Testis (tissue), 5 donors: ENCODE measurements around the gene ZNF569. TPM values are rescaled to one million over a fixed set of nuclear protein-coding genes. Genes with fewer than 3 reads are reported as not detected.

Source experiments
- DNase-seq: peaks from one replicate; pipeline ENCODE4 v3.0.0-alpha.2; 2019
- H3K27ac ChIP-seq, 2 donors: fragments of 200-600 bp; sonication (generic); one replicate each; pipeline ENCODE4 v1.5.1; 2019
- H3K27me3 ChIP-seq: fragments of 200-600 bp; sonication (generic); one replicate; pipeline ENCODE4 v1.5.1; 2019
- H3K36me3 ChIP-seq: fragments of 200-600 bp; sonication (generic); one replicate; pipeline ENCODE4 v1.5.1; 2017; ENCODE audit warnings: low read depth; ENCODE audit errors: missing control alignments
- H3K4me1 ChIP-seq: fragments of 200-600 bp; sonication (generic); one replicate; pipeline ENCODE4 v1.5.1; 2019
- H3K4me3 ChIP-seq, 2 donors: fragments of 200-600 bp; sonication (generic); one replicate each; pipeline ENCODE4 v1.5.1; 2017 to 2019
- H3K9me3 ChIP-seq: fragments of 200-600 bp; sonication (generic); one replicate; pipeline ENCODE4 v1.5.1; 2017
- POLR2A ChIP-seq: fragments of 450-650 bp; IDR thresholded peaks from one replicate; pipeline ENCODE4 v1.6.1; 2017; ENCODE audit warnings: antibody characterized with exemption, mild to moderate bottlenecking, moderate library complexity
- WGBS, 2 donors: methylation state at CpG; one replicate each; pipeline ENCODE4 v1.1.5; 2018; 5-methylcytosine and 5-hydroxymethylcytosine counted together
- intact Hi-C: fragments of 100-400 bp; cut with DNase I; formaldehyde crosslinking; loops from one replicate; pipeline ENCODE4 v1.15.1; 2023; ENCODE audit warnings: low total_unique reads
- long read RNA-seq, 2 donors: transcript quantifications; one replicate each; lab custom pipeline, GENCODE V29; 2026
- polyA plus RNA-seq: library from polyadenylated mRNA; stranded (reverse); fragments of 350-450 nt; fragmentation: Illumina TruSeq; extraction: RNeasy Lipid Tissue Mini Kit (QIAGEN cat#74804); gene quantifications from one replicate; pipeline ENCODE4 v1.2.3, GENCODE V29; 2014; ENCODE audit warnings: low read depth, low replicate concordance; ENCODE audit not compliant: insufficient read depth
- total RNA-seq, 2 donors: library from RNA; depleted of rRNA; stranded (reverse); fragments of >200 nt; gene quantifications; one replicate each; pipeline ENCODE4 v1.2.3, GENCODE V29; 2016
- TF ChIP-seq, protein P1 (sequence below), 3 experiments: fragments of 450-650 bp in 2 of 3; fragments of 200-600 bp in 1 of 3; sonication (generic) in 1 of 3; IDR thresholded peaks; one replicate each; pipeline ENCODE4 v1.5.1; 2016 to 2019; ENCODE audit warnings: antibody characterized with exemption in 3 of 3, mild to moderate bottlenecking in 2 of 3, moderate library complexity in 1 of 3

The ZNF569 gene
- total RNA-seq = 10 to 100 TPM; 21.2 to 29.9 TPM
- 14.4 TPM for polyA plus RNA-seq
- long read RNA-seq, donor 1, full-length matches to known transcripts = 1 of 1 reads
- long read RNA-seq, donor 1, partial matches to known transcripts = 0 of 1 reads
- long read RNA-seq, donor 1, other reads (novel, unspliced or antisense) = 0 of 1 reads
- long read RNA-seq, donor 2, full-length matches to known transcripts = 4 of 4 reads
- long read RNA-seq, donor 2, partial matches to known transcripts = 0 of 4 reads
- long read RNA-seq, donor 2, other reads (novel, unspliced or antisense) = 0 of 4 reads

DNA sequence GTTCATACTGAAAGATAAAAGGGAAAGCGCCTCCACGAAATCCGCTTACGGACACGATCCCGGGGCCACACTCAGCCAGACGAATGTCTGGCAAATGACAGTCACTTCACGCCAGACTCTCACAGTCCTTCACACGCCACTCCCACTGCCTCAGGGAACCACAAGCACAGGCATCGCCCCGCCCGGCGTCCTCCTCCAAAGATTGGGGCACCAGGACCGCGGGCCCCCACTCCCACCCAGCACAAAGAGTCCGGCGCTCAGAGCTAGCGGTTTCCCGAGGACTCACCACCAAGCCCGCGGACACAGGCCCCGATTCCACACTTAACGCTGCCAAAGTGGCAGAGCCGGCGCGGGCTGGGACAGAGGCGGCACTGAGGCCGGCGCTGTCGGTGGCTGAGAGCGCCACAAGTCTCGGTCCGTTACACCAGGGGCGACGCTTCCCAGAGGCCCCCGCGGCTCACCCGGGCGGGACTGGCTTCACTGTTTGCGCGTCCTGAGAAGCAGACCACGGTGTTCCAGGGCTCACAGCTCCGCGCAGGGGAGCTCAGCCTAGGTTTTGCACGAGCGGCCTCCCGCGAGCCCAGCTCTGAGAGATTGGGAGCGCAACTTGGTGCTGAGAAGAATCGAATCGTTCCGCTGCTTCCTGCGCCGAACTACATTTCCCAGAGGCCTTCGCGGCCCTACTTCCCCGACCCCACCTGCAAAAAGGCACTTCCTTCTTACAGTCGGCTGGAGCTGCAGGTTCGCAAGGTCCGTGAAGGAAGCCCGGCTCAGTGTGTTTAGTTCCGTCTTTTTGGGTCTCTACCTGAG is at the start of gene ZNF569:
Gene ZNF569 (minus strand): TSS at position 647 of the 810 bp plus-strand sequence. CDS start 22,523 bp downstream, outside the sequence.
- peak within 1 kb of the TSS; percentile 70 to 92 for H3K4me3 ChIP-seq
- H3K9me3 ChIP-seq = no peaks in the 10 kb centered on the region
- intact Hi-C loops = no loop called here
- no peaks in the 10 kb centered on the region for H3K27me3 ChIP-seq
- TF ChIP-seq POLR2A = no peak
- TF ChIP-seq, protein P1, sequence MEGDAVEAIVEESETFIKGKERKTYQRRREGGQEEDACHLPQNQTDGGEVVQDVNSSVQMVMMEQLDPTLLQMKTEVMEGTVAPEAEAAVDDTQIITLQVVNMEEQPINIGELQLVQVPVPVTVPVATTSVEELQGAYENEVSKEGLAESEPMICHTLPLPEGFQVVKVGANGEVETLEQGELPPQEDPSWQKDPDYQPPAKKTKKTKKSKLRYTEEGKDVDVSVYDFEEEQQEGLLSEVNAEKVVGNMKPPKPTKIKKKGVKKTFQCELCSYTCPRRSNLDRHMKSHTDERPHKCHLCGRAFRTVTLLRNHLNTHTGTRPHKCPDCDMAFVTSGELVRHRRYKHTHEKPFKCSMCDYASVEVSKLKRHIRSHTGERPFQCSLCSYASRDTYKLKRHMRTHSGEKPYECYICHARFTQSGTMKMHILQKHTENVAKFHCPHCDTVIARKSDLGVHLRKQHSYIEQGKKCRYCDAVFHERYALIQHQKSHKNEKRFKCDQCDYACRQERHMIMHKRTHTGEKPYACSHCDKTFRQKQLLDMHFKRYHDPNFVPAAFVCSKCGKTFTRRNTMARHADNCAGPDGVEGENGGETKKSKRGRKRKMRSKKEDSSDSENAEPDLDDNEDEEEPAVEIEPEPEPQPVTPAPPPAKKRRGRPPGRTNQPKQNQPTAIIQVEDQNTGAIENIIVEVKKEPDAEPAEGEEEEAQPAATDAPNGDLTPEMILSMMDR (IDR thresholded peaks at IDR 0.05) = peak in 1 of 3 experiments; percentile 14
- peak within 1 kb of the TSS; percentile 84 to 89 for H3K27ac ChIP-seq
- H3K36me3 ChIP-seq = no peaks in the 10 kb centered on the region
- DNase-seq = peak; percentile 98
- 0 to 1% methylated on average over 17 to 56 of the region's 62 CpGs for WGBS, 2 donors
- peaks cover 7% of the 10 kb centered on the region for H3K4me1 ChIP-seq

DNA sequence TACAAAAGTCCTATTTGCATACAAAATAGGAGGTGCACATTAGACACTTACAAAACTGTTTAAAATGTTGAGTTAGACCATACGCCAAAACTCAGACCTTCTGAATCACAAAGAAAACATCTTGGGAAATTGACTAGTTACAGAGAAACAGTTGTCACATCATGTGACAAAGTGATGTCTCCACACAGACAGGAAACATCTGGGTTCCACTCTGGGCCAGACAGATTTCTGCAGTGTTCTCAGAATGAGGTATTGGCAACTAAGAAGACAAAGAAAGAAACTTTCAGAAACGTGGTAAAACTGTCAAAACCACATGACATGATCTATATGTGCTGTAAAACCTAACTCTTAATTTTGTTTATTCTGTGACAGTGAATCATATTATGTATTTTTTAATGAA is 46.2 kb upstream of the ZNF569 start:
- WGBS, 2 donors = 72 to 73% methylated on average over 2 of the region's 2 CpGs
- no peaks in the 10 kb centered on the region for H3K36me3 ChIP-seq
- no peak overlapping the region for H3K4me3 ChIP-seq
- no peak for DNase-seq
- H3K9me3 ChIP-seq = no peaks in the 10 kb centered on the region
- intact Hi-C loops = no loop called here
- no peaks in the 10 kb centered on the region for H3K27me3 ChIP-seq
- H3K27ac ChIP-seq = no peak overlapping the region
- H3K4me1 ChIP-seq = no peaks in the 10 kb centered on the region
- TF ChIP-seq POLR2A = no peak
- TF ChIP-seq, protein P1 (IDR thresholded peaks at IDR 0.05) = no peak

DNA sequence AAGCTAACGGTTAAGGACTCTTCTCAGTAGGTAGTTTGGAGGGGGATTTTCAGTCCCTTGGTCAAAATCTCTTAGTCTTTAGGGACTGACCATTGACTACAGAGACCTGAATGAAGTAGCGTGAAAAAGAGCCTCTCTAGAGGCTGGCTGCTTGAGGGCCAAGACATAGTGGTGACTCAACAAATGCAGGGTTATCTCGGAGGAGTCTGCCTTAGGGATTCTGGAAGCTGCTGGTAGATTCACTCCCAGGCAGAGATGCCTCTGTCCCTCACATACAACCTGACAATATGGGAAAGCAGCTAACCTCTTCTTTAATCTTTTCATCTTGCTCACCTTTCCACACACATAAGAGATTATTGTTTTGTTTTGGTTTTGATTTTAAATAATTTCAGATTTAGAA is 44.6 kb upstream of the ZNF569 start:
- intact Hi-C loops = no loop called here
- no peak for TF ChIP-seq POLR2A
- TF ChIP-seq, protein P1 (IDR thresholded peaks at IDR 0.05) = no peak
- 92 to 95% methylated on average over 3 of the region's 3 CpGs for WGBS, 2 donors

DNA sequence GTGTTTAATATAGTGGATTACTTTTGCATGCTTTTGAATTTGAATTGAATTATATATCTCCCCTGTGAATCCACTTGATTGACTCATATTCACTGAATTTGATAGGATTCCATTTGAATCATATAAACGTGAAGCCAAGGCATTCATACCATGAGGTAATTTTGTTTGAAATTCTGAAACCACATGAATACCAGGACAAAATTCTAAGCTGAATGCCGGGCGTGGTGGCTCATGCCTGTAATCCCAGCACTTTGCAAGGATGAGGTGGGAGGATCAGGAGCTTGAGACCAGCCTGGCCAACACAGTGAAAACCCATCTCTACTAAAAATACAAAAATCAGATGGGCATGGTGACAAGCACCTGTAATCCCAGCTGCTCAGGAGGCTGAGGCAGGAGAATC is 43.9 kb upstream of the ZNF569 start:
- TF ChIP-seq, protein P1 (IDR thresholded peaks at IDR 0.05) = no peak
- no peak for TF ChIP-seq POLR2A
- no peaks in the 10 kb centered on the region for H3K27me3 ChIP-seq
- WGBS, 2 donors = 93 to 100% methylated on average over 3 of the region's 3 CpGs
- no peaks in the 10 kb centered on the region for H3K4me1 ChIP-seq
- no peaks in the 10 kb centered on the region for H3K9me3 ChIP-seq
- intact Hi-C loops = no loop called here
- H3K4me3 ChIP-seq = no peak overlapping the region
- H3K36me3 ChIP-seq = no peaks in the 10 kb centered on the region
- DNase-seq = no peak
- no peak overlapping the region for H3K27ac ChIP-seq

More for the DNA sequence above, 44.6 kb upstream of the ZNF569 start:
- Histone ChIP-seq H3K36me3 (no peaks in the 10 kb centered on the region), H3K27ac (no peak overlapping the region), H3K4me1 (no peaks in the 10 kb centered on the region), H3K27me3 (no peaks in the 10 kb centered on the region), H3K9me3 (no peaks in the 10 kb centered on the region), H3K4me3 (no peak overlapping the region)
- DNase-seq = no peak
